Upper lobe of left lung (tissue), 4 donors: Measurements from ENCODE around the gene MYO1E.

Experiments used
- POLR2A ChIP-seq, 4 donors: fragments of 450-650 bp; IDR thresholded peaks; one replicate each; pipeline ENCODE4 v1.5.1; 2016 to 2017; ENCODE audit warnings: antibody characterized with exemption in 4 of 4, mild to moderate bottlenecking in 2 of 4
- POLR2AphosphoS5 ChIP-seq, 2 donors: sonication (generic); formaldehyde crosslinking; IDR thresholded peaks; one replicate each; pipeline ENCODE4 v1.5.1; 2017; ENCODE audit warnings: antibody characterized with exemption in 2 of 2
- TF ChIP-seq, protein P1 (sequence below), 6 experiments: fragments of 450-650 bp in 4 of 6; fragments of 200-600 bp in 2 of 6; sonication (generic) in 2 of 6; IDR thresholded peaks; one replicate each; pipeline ENCODE4 v1.5.1; 2016 to 2019; ENCODE audit warnings: antibody characterized with exemption in 6 of 6

DNA sequence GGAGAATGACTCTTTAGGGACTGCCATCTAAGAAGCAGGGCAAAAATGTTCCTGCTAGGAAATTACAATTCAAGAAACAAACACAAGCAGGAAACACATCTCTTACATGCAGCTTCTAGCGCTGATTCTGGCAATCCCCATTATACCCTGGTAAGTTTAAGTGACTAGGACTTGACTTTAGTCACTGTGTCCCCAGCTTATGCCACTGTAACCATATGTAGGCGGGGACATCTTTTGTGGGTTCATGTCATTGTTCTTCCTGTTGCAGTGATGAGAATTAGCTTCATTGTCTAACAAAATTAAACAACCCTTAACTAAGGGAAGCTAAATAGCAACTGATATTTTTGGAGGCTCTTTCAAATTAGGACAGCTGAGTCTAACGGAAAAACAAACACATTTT lies 47.4 kb upstream of the MYO1E start:
- TF ChIP-seq, protein P1, sequence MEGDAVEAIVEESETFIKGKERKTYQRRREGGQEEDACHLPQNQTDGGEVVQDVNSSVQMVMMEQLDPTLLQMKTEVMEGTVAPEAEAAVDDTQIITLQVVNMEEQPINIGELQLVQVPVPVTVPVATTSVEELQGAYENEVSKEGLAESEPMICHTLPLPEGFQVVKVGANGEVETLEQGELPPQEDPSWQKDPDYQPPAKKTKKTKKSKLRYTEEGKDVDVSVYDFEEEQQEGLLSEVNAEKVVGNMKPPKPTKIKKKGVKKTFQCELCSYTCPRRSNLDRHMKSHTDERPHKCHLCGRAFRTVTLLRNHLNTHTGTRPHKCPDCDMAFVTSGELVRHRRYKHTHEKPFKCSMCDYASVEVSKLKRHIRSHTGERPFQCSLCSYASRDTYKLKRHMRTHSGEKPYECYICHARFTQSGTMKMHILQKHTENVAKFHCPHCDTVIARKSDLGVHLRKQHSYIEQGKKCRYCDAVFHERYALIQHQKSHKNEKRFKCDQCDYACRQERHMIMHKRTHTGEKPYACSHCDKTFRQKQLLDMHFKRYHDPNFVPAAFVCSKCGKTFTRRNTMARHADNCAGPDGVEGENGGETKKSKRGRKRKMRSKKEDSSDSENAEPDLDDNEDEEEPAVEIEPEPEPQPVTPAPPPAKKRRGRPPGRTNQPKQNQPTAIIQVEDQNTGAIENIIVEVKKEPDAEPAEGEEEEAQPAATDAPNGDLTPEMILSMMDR (IDR thresholded peaks at IDR 0.05) = no peak
- TF ChIP-seq POLR2AphosphoS5 (IDR thresholded peaks at IDR 0.05) (no peak), POLR2A (IDR thresholded peaks at IDR 0.05) (no peak)
